IPS-18c (cell line): ENCODE data around the gene CCR3.

Experiments used
- H3K4me3 ChIP-seq: 2 replicates; pipeline ENCODE4 v1.7.0; 2013; ENCODE audit warnings: low read depth, mild to moderate bottlenecking, low read length, moderate library complexity; ENCODE audit not compliant: insufficient read depth
- H3K9me3 ChIP-seq: one replicate; pipeline ENCODE4 v1.6.1; 2013; ENCODE audit warnings: mild to moderate bottlenecking, low read length, moderate library complexity; ENCODE audit not compliant: control insufficient read depth, insufficient read depth

The CCR3 gene

GRCh38 chr3:46213201-46213600 is 29.1 kb upstream of the CCR3 start:
- no peak overlapping the region for H3K4me3 ChIP-seq
- no peaks in the 10 kb centered on the region for H3K9me3 ChIP-seq

GRCh38 chr3:46214751-46215352 is 27.4 kb upstream of the CCR3 start:
- H3K9me3 ChIP-seq = no peaks in the 10 kb centered on the region
- H3K4me3 ChIP-seq = no peak overlapping the region

GRCh38 chr3:46215810-46216414 is 26.3 kb upstream of the CCR3 start:
- Histone ChIP-seq H3K4me3 (no peak overlapping the region), H3K9me3 (no peaks in the 10 kb centered on the region)

GRCh38 chr3:46218196-46218709 is 24.0 kb upstream of the CCR3 start:
- Histone ChIP-seq H3K4me3 (no peak overlapping the region), H3K9me3 (no peaks in the 10 kb centered on the region)

- Histone ChIP-seq H3K4me3 (no peak overlapping the region), H3K9me3 (no peaks in the 10 kb centered on the region)
These were observed 20.9 kb upstream of the CCR3 start for GRCh38 chr3:46221391-46221790.

- no peak overlapping the region for H3K4me3 ChIP-seq
- H3K9me3 ChIP-seq = no peaks in the 10 kb centered on the region
These were observed 20.3 kb upstream of the CCR3 start for GRCh38 chr3:46221938-46222337.

- Histone ChIP-seq H3K4me3 (no peak overlapping the region), H3K9me3 (no peaks in the 10 kb centered on the region)
These were observed 19.7 kb upstream of the CCR3 start for GRCh38 chr3:46222435-46223161.

- no peaks in the 10 kb centered on the region for H3K9me3 ChIP-seq
These were observed 13.7 kb upstream of the CCR3 start for GRCh38 chr3:46228260-46229242.

GRCh38 chr3:46231323-46231722 is 10.9 kb upstream of the CCR3 start:
- Histone ChIP-seq H3K9me3 (no peaks in the 10 kb centered on the region), H3K4me3 (no peak overlapping the region)

More at GRCh38 chr3:46228260-46229242, 13.7 kb upstream of the CCR3 start:
- no peak overlapping the region for H3K4me3 ChIP-seq

GRCh38 chr3:46233194-46233593 is 9.1 kb upstream of the CCR3 start:
- Histone ChIP-seq H3K9me3 (no peaks in the 10 kb centered on the region), H3K4me3 (no peak overlapping the region)

- H3K4me3 ChIP-seq = no peak overlapping the region
These were observed 6.8 kb upstream of the CCR3 start for GRCh38 chr3:46235425-46235824.

GRCh38 chr3:46236294-46237054 is 5.8 kb upstream of the CCR3 start:
- no peaks in the 10 kb centered on the region for H3K9me3 ChIP-seq
- H3K4me3 ChIP-seq = no peak overlapping the region

More at GRCh38 chr3:46235425-46235824, 6.8 kb upstream of the CCR3 start:
- no peaks in the 10 kb centered on the region for H3K9me3 ChIP-seq

- Histone ChIP-seq H3K9me3 (no peaks in the 10 kb centered on the region), H3K4me3 (no peak overlapping the region)
These were observed 3.9 kb upstream of the CCR3 start for GRCh38 chr3:46238386-46238785.

GRCh38 chr3:46239301-46239938 is 2.8 kb upstream of the CCR3 start:
- Histone ChIP-seq H3K4me3 (no peak overlapping the region), H3K9me3 (no peaks in the 10 kb centered on the region)

- Histone ChIP-seq H3K4me3 (no peak overlapping the region), H3K9me3 (no peaks in the 10 kb centered on the region)
These were observed 2.3 kb upstream of the CCR3 start for GRCh38 chr3:46239952-46240351.

- Histone ChIP-seq H3K9me3 (no peaks in the 10 kb centered on the region), H3K4me3 (no peak overlapping the region)
These were observed 1.3 kb downstream of the CCR3 start for GRCh38 chr3:46243560-46243959.
